Astrocyte (in vitro differentiated cells and primary cell): Measurements from ENCODE around the gene DLGAP1.

Source experiments
- EZH2 ChIP-seq: IDR thresholded peaks from 2 replicates; pipeline ENCODE4 v1.6.1; 2012; ENCODE audit warnings: mild to moderate bottlenecking, low read length, inconsistent platforms; ENCODE audit not compliant: insufficient read depth
- TF ChIP-seq, protein P1 (sequence below): IDR thresholded peaks from 2 replicates; pipeline ENCODE4 v1.5.1; 2011; ENCODE audit warnings: low read depth, mild to moderate bottlenecking, inconsistent platforms, low read length, moderate library complexity; ENCODE audit not compliant: insufficient read depth

DNA sequence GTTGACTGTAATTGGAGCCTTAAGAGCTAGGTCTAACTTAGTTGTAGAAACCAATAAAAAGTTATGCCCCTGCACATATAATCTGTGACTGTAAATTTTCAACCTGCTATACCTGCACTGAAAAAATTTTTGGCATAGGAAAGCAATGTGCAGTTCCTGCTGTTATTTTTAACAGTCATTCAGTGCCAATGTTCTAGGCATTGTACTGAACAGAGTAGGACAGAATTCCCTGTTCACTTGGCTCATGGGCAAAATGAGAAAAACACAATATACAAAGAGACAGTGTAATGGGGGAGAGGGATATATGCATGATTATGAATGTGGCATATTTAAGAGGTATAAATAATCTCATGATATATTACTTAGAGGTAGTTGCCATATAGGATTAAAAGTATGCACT lies 547.2 kb downstream of the DLGAP1 start:
- TF ChIP-seq, protein P1, sequence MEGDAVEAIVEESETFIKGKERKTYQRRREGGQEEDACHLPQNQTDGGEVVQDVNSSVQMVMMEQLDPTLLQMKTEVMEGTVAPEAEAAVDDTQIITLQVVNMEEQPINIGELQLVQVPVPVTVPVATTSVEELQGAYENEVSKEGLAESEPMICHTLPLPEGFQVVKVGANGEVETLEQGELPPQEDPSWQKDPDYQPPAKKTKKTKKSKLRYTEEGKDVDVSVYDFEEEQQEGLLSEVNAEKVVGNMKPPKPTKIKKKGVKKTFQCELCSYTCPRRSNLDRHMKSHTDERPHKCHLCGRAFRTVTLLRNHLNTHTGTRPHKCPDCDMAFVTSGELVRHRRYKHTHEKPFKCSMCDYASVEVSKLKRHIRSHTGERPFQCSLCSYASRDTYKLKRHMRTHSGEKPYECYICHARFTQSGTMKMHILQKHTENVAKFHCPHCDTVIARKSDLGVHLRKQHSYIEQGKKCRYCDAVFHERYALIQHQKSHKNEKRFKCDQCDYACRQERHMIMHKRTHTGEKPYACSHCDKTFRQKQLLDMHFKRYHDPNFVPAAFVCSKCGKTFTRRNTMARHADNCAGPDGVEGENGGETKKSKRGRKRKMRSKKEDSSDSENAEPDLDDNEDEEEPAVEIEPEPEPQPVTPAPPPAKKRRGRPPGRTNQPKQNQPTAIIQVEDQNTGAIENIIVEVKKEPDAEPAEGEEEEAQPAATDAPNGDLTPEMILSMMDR, result no peak
- no peak for TF ChIP-seq EZH2
